Adipose tissue (tissue), 3 donors: ENCODE measurements around the gene PTPRD. TPM values are rescaled to one million over a fixed set of nuclear protein-coding genes. Genes with fewer than 3 reads are reported as not detected.
"Not testable (repeated sequence)": the region's sequence is repeated elsewhere in the genome, so short reads cannot be mapped to it uniquely, and the experiment has no call there.

Experiments
- H3K27ac ChIP-seq: one replicate; pipeline ENCODE4 v1.5.1; 2013; ENCODE audit warnings: low read depth, low read length
- WGBS, 3 donors: extraction: QIAGEN DNeasy Blood & Tissue Kit; methylation state at CpG; one replicate each; pipeline ENCODE4 v1.1.7; 2013; 5-methylcytosine and 5-hydroxymethylcytosine counted together
- polyA plus RNA-seq, 3 donors: library from polyadenylated mRNA; stranded (reverse); fragments of 200-250 nt; gene quantifications; one replicate each; pipeline ENCODE4 v1.2.3, GENCODE V29; 2013
- donor health status: healthy with polysubstance abuse.
- donor health status: Bipolar disorder and iron deficiency.
- donor health status: healthy.

PTPRD gene
- polyA plus RNA-seq, 3 donors: 1.4 to 3.9 (median 2.1) TPM

- whole genome bisulfite sequencing, 3 donors: 39 to 86% (median 85%) methylated on average over 1 of the region's 1 CpG
- no peak overlapping the region for H3K27ac ChIP-seq
Observed at GRCh38 chr9:10525972-10526371, 86.8 kb downstream of the PTPRD start.

- 70 to 82% (median 72%) methylated on average over 5 of the region's 5 CpGs for WGBS, 3 donors
Observed at GRCh38 chr9:10523164-10523563, 89.6 kb downstream of the PTPRD start.

GRCh38 chr9:10512144-10512543 lies 100.7 kb downstream of the PTPRD start:
- no peak overlapping the region for H3K27ac ChIP-seq
- WGBS, 3 donors: 83 to 91% (median 85%) methylated on average over 3 of the region's 3 CpGs

More at GRCh38 chr9:10523164-10523563, 89.6 kb downstream of the PTPRD start:
- H3K27ac ChIP-seq: no peak overlapping the region

GRCh38 chr9:10488937-10489336 lies 123.9 kb downstream of the PTPRD start:
- 76 to 80% (median 77%) methylated on average over 4 of the region's 4 CpGs for WGBS, 3 donors
- H3K27ac ChIP-seq: no peak overlapping the region

- H3K27ac ChIP-seq: no peak overlapping the region
- 39 to 41% (median 40%) methylated on average over 3 of the region's 3 CpGs for WGBS, 3 donors
Observed at GRCh38 chr9:10479172-10479571, 133.6 kb downstream of the PTPRD start.

GRCh38 chr9:10449201-10449617 lies 163.6 kb downstream of the PTPRD start:
- 95 to 97% (median 96%) methylated on average over 26 to 28 of the region's 28 CpGs for WGBS, 3 donors
- H3K27ac ChIP-seq: not testable (repeated sequence)

- no peak overlapping the region for H3K27ac ChIP-seq
- 69 to 76% (median 69%) methylated on average over 3 of the region's 3 CpGs for WGBS, 3 donors
Observed at GRCh38 chr9:10447036-10447435, 165.8 kb downstream of the PTPRD start.

GRCh38 chr9:10443868-10444204 lies 169.0 kb downstream of the PTPRD start:
- no peak overlapping the region for H3K27ac ChIP-seq

GRCh38 chr9:10443181-10443867 lies 169.5 kb downstream of the PTPRD start:
- 71 to 75% (median 73%) methylated on average over 4 of the region's 4 CpGs for WGBS, 3 donors
- no peak overlapping the region for H3K27ac ChIP-seq

GRCh38 chr9:10438955-10439354 lies 173.8 kb downstream of the PTPRD start:
- no peak overlapping the region for H3K27ac ChIP-seq
- 47 to 62% (median 60%) methylated on average over 7 of the region's 7 CpGs for WGBS, 3 donors

- WGBS, 3 donors: 64 to 71% (median 70%) methylated on average over 4 of the region's 4 CpGs
Observed at GRCh38 chr9:10436756-10437155, 176.0 kb downstream of the PTPRD start.

GRCh38 chr9:10434412-10434811 lies 178.4 kb downstream of the PTPRD start:
- H3K27ac ChIP-seq: no peak overlapping the region
- WGBS, 3 donors: 90 to 97% (median 94%) methylated on average over 1 of the region's 1 CpG

More at GRCh38 chr9:10436756-10437155, 176.0 kb downstream of the PTPRD start:
- no peak overlapping the region for H3K27ac ChIP-seq

- no peak overlapping the region for H3K27ac ChIP-seq
Observed at GRCh38 chr9:10411272-10411671, 201.5 kb downstream of the PTPRD start.

- WGBS, 3 donors: 85 to 98% (median 86%) methylated on average over 1 of the region's 1 CpG
- H3K27ac ChIP-seq: no peak overlapping the region
Observed at GRCh38 chr9:10403283-10403682, 209.5 kb downstream of the PTPRD start.

GRCh38 chr9:10396615-10397014 lies 216.2 kb downstream of the PTPRD start:
- WGBS, 3 donors: 44 to 65% (median 60%) methylated on average over 2 of the region's 2 CpGs
- H3K27ac ChIP-seq: no peak overlapping the region

GRCh38 chr9:10387282-10387681 lies 225.5 kb downstream of the PTPRD start:
- 88 to 92% (median 91%) methylated on average over 1 of the region's 1 CpG for WGBS, 3 donors
- no peak overlapping the region for H3K27ac ChIP-seq

GRCh38 chr9:10371824-10372223 lies 241.0 kb downstream of the PTPRD start:
- H3K27ac ChIP-seq: no peak overlapping the region

GRCh38 chr9:10366171-10366779 lies 246.5 kb downstream of the PTPRD start:
- WGBS, 3 donors: 31 to 37% (median 35%) methylated on average over 3 of the region's 3 CpGs
- H3K27ac ChIP-seq: no peak overlapping the region

- WGBS, 3 donors: 79 to 83% (median 82%) methylated on average over 3 of the region's 3 CpGs
- no peak overlapping the region for H3K27ac ChIP-seq
Observed at GRCh38 chr9:10354591-10354990, 258.2 kb downstream of the PTPRD start.

- not testable (repeated sequence) for H3K27ac ChIP-seq
- 56 to 71% (median 59%) methylated on average over 5 of the region's 5 CpGs for WGBS, 3 donors
Observed at GRCh38 chr9:10345621-10346020, 267.2 kb downstream of the PTPRD start.
